Measurements from ENCODE around the gene SDHB. TPM values are rescaled to one million over a fixed set of nuclear protein-coding genes. Genes with fewer than 3 reads are reported as not detected.
A peak's percentile ranks its signal among the peaks of the same experiment; 100 is the strongest.

The SDHB gene
- polyA plus RNA-seq, 1 of the 3 experiments (the other 2 are of a cell fraction): 128 TPM

DNA sequence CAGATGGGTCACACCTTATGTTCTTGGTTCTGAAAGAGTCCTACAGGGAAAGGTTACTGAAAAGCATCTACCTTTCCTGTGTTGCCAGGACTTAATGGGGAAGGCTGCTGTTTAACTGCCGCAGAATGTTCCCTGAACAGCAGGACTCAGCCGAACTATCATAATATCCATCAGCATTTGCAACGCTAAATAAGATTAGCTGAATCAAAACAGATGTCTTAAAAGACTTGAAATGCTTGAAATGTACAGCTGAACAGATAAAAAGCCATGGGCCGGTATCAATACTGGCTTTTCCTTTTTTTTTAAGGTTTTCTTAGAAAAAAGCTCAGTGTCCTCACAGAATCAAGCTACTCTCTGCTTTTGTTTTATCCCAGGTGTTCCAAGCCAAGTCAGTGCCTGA, 22.4 kb downstream of the SDHB start (continued):
- TF ChIP-seq, protein P1, sequence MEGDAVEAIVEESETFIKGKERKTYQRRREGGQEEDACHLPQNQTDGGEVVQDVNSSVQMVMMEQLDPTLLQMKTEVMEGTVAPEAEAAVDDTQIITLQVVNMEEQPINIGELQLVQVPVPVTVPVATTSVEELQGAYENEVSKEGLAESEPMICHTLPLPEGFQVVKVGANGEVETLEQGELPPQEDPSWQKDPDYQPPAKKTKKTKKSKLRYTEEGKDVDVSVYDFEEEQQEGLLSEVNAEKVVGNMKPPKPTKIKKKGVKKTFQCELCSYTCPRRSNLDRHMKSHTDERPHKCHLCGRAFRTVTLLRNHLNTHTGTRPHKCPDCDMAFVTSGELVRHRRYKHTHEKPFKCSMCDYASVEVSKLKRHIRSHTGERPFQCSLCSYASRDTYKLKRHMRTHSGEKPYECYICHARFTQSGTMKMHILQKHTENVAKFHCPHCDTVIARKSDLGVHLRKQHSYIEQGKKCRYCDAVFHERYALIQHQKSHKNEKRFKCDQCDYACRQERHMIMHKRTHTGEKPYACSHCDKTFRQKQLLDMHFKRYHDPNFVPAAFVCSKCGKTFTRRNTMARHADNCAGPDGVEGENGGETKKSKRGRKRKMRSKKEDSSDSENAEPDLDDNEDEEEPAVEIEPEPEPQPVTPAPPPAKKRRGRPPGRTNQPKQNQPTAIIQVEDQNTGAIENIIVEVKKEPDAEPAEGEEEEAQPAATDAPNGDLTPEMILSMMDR (IDR thresholded peaks at IDR 0.05): no peak
- no peak for TF ChIP-seq GABPA (IDR thresholded peaks at IDR 0.05; ENCODE audit: low read depth)
- no peak for TF ChIP-seq SIN3A (IDR thresholded peaks at IDR 0.05; ENCODE audit: borderline replicate concordance, low read depth, low read length)
- TF ChIP-seq SMC3 (IDR thresholded peaks at IDR 0.05; ENCODE audit: low read depth, low read length): no peak
- TF ChIP-seq RXRA (IDR thresholded peaks at IDR 0.05; ENCODE audit: borderline replicate concordance, low read depth): no peak
- no peak for TF ChIP-seq FOSL2 (IDR thresholded peaks at IDR 0.05; ENCODE audit: borderline replicate concordance, low read depth)
- TF ChIP-seq, protein P2, sequence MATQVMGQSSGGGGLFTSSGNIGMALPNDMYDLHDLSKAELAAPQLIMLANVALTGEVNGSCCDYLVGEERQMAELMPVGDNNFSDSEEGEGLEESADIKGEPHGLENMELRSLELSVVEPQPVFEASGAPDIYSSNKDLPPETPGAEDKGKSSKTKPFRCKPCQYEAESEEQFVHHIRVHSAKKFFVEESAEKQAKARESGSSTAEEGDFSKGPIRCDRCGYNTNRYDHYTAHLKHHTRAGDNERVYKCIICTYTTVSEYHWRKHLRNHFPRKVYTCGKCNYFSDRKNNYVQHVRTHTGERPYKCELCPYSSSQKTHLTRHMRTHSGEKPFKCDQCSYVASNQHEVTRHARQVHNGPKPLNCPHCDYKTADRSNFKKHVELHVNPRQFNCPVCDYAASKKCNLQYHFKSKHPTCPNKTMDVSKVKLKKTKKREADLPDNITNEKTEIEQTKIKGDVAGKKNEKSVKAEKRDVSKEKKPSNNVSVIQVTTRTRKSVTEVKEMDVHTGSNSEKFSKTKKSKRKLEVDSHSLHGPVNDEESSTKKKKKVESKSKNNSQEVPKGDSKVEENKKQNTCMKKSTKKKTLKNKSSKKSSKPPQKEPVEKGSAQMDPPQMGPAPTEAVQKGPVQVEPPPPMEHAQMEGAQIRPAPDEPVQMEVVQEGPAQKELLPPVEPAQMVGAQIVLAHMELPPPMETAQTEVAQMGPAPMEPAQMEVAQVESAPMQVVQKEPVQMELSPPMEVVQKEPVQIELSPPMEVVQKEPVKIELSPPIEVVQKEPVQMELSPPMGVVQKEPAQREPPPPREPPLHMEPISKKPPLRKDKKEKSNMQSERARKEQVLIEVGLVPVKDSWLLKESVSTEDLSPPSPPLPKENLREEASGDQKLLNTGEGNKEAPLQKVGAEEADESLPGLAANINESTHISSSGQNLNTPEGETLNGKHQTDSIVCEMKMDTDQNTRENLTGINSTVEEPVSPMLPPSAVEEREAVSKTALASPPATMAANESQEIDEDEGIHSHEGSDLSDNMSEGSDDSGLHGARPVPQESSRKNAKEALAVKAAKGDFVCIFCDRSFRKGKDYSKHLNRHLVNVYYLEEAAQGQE (IDR thresholded peaks at IDR 0.05; ENCODE audit: low read depth, low read length): no peak
- no peak for TF ChIP-seq TAF1 (IDR thresholded peaks at IDR 0.05; ENCODE audit: borderline replicate concordance, low read depth, low read length)
- TF ChIP-seq TCF12 (IDR thresholded peaks at IDR 0.05): peak; percentile 44
- TF ChIP-seq, protein P3, sequence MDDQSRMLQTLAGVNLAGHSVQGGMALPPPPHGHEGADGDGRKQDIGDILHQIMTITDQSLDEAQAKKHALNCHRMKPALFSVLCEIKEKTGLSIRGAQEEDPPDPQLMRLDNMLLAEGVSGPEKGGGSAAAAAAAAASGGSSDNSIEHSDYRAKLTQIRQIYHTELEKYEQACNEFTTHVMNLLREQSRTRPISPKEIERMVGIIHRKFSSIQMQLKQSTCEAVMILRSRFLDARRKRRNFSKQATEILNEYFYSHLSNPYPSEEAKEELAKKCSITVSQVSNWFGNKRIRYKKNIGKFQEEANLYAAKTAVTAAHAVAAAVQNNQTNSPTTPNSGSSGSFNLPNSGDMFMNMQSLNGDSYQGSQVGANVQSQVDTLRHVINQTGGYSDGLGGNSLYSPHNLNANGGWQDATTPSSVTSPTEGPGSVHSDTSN (IDR thresholded peaks at IDR 0.05): no peak
- peak; percentile 33; the same call in 1 of the 2 replicates for TF ChIP-seq RFX5 (IDR thresholded peaks at IDR 0.05; ENCODE audit: low read length)
- TF ChIP-seq GATA2 (CRISPR knock-in tag; IDR thresholded peaks at IDR 0.05): peak; percentile 95
- no peak for TF ChIP-seq MEF2A (IDR thresholded peaks at IDR 0.05; ENCODE audit: borderline replicate concordance, low read depth)
- peak; percentile 73 for TF ChIP-seq MXI1 (IDR thresholded peaks at IDR 0.05; ENCODE audit: low read depth, low read length)
- no peak for TF ChIP-seq FOXM1 (IDR thresholded peaks at IDR 0.05; ENCODE audit: low read depth)
- TF ChIP-seq NRF1 (IDR thresholded peaks at IDR 0.05; ENCODE audit: low read depth, low read length): no peak
- TF ChIP-seq CHD2 (IDR thresholded peaks at IDR 0.05; ENCODE audit: low read length, partially characterized antibody): peak; percentile 79
- TF ChIP-seq, protein P4, sequence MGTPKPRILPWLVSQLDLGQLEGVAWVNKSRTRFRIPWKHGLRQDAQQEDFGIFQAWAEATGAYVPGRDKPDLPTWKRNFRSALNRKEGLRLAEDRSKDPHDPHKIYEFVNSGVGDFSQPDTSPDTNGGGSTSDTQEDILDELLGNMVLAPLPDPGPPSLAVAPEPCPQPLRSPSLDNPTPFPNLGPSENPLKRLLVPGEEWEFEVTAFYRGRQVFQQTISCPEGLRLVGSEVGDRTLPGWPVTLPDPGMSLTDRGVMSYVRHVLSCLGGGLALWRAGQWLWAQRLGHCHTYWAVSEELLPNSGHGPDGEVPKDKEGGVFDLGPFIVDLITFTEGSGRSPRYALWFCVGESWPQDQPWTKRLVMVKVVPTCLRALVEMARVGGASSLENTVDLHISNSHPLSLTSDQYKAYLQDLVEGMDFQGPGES (IDR thresholded peaks at IDR 0.05; ENCODE audit: low read depth, low read length): no peak
- TF ChIP-seq NFIC (IDR thresholded peaks at IDR 0.05; ENCODE audit: borderline replicate concordance): no peak
- peak; percentile 67; the same call in 1 of the 2 replicates for TF ChIP-seq FOXJ3 (CRISPR knock-in tag; IDR thresholded peaks at IDR 0.05)
